ENCODE measurements around the gene CAPN5. TPM values are rescaled to one million over a fixed set of nuclear protein-coding genes. Genes with fewer than 3 reads are reported as not detected.

Gene CAPN5
- total RNA-seq, 1 donor from 2014 or later, result 7.2 TPM

DNA sequence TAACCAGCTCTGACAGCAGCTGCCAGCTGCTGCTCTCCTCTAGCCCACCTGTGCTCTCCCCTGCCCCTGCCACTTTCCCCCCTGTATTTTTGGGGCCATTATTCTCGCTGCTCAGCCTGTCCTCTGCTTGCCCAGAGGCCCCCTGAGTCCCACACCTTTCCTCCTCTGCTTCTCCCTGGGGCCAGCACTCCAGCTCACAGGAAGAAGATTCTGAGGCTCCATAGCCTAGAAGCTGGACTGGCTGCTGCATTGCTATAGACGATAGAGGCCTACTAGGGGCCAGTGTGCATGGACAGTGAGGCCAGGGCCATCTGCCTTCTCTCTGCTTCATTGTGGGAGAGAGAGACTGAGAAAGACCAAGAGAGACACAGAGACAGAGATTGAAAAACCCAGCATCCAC, 36.5 kb downstream of the CAPN5 start:
- Histone ChIP-seq H3K36me3 (no peaks in the 10 kb centered on the region), H3K9me3 (no peaks in the 10 kb centered on the region), H3K27ac (no peak overlapping the region), H3K4me3 (no peak overlapping the region), H3K4me1 (no peaks in the 10 kb centered on the region), H3K27me3 (ENCODE audit: low read depth) (no peaks in the 10 kb centered on the region)
- ATAC-seq (no peak), DNase-seq (no peak)
- TF ChIP-seq, protein P1, sequence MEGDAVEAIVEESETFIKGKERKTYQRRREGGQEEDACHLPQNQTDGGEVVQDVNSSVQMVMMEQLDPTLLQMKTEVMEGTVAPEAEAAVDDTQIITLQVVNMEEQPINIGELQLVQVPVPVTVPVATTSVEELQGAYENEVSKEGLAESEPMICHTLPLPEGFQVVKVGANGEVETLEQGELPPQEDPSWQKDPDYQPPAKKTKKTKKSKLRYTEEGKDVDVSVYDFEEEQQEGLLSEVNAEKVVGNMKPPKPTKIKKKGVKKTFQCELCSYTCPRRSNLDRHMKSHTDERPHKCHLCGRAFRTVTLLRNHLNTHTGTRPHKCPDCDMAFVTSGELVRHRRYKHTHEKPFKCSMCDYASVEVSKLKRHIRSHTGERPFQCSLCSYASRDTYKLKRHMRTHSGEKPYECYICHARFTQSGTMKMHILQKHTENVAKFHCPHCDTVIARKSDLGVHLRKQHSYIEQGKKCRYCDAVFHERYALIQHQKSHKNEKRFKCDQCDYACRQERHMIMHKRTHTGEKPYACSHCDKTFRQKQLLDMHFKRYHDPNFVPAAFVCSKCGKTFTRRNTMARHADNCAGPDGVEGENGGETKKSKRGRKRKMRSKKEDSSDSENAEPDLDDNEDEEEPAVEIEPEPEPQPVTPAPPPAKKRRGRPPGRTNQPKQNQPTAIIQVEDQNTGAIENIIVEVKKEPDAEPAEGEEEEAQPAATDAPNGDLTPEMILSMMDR (IDR thresholded peaks at IDR 0.05), result no peak
- intact Hi-C loops (cut with DNase I), result no loop called here

DNA sequence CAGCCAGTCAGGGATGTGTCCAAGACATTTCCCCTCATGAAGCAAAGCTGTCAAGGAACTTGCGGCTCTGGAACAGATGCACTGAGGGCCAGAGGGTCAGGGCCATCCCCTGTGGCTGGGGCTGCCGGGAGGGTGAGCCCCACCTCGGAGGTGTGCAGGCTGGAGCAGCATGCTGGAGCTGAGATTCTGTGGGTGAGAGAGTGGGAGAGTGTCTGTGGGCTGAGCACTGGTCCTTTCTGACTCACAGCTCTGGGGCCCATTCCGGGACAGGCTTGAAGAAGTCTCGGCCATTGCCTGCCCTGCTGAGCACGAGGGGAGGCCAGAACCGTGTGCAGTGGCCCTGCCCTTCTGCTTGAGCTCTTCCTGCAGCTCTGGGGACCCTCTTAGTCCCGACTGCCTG, 38.0 kb downstream of the CAPN5 start:
- Histone ChIP-seq H3K4me3 (no peak overlapping the region), H3K9me3 (no peaks in the 10 kb centered on the region), H3K4me1 (no peaks in the 10 kb centered on the region), H3K27ac (no peak overlapping the region), H3K36me3 (no peaks in the 10 kb centered on the region), H3K27me3 (ENCODE audit: low read depth) (no peaks in the 10 kb centered on the region)
- TF ChIP-seq, protein P1 (IDR thresholded peaks at IDR 0.05), result no peak
- ATAC-seq (no peak), DNase-seq (no peak)
- intact Hi-C loops (cut with DNase I), result no loop called here

DNA sequence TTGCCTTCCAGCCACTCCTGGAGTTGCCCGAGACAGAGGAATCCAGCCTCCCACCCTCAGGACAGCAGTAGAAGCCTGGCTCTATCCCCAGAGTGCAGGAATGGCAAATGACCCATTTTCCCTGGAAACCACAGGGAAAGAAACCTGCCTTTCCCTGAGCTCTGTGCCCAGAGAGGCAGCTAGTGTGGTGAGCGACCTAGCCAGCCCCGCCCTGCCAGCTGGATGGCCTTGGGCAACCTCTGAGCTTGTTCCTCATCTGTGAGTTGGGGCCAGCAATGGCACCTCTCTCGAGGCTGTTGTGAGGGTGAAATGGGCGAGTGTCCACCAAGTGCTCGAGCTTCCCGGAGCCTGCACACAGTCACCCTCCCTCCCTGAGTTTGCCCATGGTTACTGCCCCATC, 39.5 kb downstream of the CAPN5 start:
- no peaks in the 10 kb centered on the region for H3K36me3 ChIP-seq
- TF ChIP-seq, protein P1 (IDR thresholded peaks at IDR 0.05), result no peak
- ATAC-seq, result no peak
- no peaks in the 10 kb centered on the region for H3K4me1 ChIP-seq
- H3K27ac ChIP-seq, result no peak overlapping the region
- no peaks in the 10 kb centered on the region for H3K27me3 ChIP-seq (ENCODE audit: low read depth)
- no peak for DNase-seq
- no peaks in the 10 kb centered on the region for H3K9me3 ChIP-seq
- no peak overlapping the region for H3K4me3 ChIP-seq
- intact Hi-C loops (cut with DNase I), result no loop called here

DNA sequence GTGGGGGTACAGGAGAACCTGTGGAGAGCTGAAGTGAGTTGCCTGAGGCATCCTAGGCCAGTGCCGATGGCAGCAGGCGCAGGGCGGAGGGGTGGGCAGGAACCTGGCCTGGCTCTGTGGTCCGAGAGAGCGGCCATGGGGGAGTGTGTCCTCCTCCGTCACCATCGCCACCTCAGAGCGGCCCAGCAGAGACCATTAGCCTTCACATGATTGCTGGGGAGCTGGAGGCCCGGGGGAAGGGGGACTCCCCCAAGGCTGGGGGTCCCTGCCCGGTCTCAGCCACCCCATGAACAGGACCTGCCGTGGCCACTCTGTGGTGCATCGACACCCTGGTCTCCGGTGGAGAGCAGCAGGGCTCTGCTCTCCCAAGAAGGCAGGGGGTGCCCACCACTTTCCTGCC, 40.0 kb downstream of the CAPN5 start:
- ATAC-seq, result no peak
- Histone ChIP-seq H3K4me1 (no peaks in the 10 kb centered on the region), H3K9me3 (no peaks in the 10 kb centered on the region), H3K4me3 (no peak overlapping the region), H3K27me3 (ENCODE audit: low read depth) (no peaks in the 10 kb centered on the region), H3K27ac (no peak overlapping the region), H3K36me3 (no peaks in the 10 kb centered on the region)
- TF ChIP-seq, protein P1 (IDR thresholded peaks at IDR 0.05), result no peak
- intact Hi-C loops (cut with DNase I), result no loop called here
- no peak for DNase-seq

DNA sequence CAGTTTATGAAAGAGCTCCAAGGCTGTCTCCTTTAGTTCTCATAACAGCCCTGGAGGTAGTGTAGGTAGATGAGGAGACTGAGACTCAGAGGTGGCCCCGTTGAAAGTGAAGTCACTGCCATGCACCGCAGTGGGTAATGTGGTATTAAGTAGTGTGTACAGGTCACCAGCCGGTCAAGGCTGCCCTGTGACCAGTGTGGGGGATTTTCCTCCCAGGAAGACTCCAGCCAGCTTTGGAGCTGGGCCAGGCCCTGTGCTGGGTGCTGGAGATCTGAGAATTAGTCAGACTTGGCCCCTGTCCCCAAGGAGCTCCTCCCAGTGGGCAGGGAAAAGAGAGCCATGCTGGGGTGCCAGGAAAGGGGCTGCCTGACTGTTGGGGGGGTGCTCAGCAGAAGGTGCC, 41.2 kb downstream of the CAPN5 start:
- TF ChIP-seq, protein P1 (IDR thresholded peaks at IDR 0.05), result no peak
- Histone ChIP-seq H3K27ac (no peak overlapping the region), H3K36me3 (no peaks in the 10 kb centered on the region), H3K9me3 (no peaks in the 10 kb centered on the region), H3K4me1 (no peaks in the 10 kb centered on the region), H3K27me3 (ENCODE audit: low read depth) (no peaks in the 10 kb centered on the region), H3K4me3 (no peak overlapping the region)
- DNase-seq (no peak), ATAC-seq (peak; percentile 34 to 40)
- intact Hi-C loops (cut with DNase I), result no loop called here

DNA sequence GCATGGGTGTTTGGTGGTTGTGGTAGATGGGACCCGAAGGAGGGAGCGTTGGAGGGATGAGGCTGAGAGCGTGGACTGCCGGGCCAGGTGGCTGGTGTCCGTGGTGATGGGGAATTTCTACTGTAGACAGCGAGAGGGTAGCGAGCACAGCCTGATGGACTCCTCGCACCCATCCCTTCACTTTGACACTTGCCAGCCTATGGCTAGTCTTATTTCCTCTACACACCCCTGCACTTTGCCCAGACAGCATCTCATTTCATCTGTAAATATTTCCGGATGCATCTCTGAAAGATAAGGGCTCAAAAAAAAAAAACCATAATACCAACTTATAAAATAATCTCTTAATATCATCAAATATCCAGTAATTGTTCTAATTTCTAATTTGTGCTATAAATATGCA, 41.7 kb downstream of the CAPN5 start:
- Histone ChIP-seq H3K4me1 (no peaks in the 10 kb centered on the region), H3K4me3 (no peak overlapping the region), H3K9me3 (no peaks in the 10 kb centered on the region), H3K27ac (no peak overlapping the region), H3K27me3 (ENCODE audit: low read depth) (no peaks in the 10 kb centered on the region), H3K36me3 (no peaks in the 10 kb centered on the region)
- intact Hi-C loops (cut with DNase I), result no loop called here
- ATAC-seq (no peak), DNase-seq (no peak)
- TF ChIP-seq, protein P1 (IDR thresholded peaks at IDR 0.05), result no peak

All from lower lobe of right lung (tissue), 2 donors.